ENCODE results near the gene P2RX3. TPM values are rescaled to one million over a fixed set of nuclear protein-coding genes. Genes with fewer than 3 reads are reported as not detected.
"Not testable (repeated sequence)": the region's sequence is repeated elsewhere in the genome, so short reads cannot be mapped to it uniquely, and the experiment has no call there.

The P2RX3 gene
- total and polyA plus RNA-seq, 2 experiments from 2014 or later = not detected

DNA sequence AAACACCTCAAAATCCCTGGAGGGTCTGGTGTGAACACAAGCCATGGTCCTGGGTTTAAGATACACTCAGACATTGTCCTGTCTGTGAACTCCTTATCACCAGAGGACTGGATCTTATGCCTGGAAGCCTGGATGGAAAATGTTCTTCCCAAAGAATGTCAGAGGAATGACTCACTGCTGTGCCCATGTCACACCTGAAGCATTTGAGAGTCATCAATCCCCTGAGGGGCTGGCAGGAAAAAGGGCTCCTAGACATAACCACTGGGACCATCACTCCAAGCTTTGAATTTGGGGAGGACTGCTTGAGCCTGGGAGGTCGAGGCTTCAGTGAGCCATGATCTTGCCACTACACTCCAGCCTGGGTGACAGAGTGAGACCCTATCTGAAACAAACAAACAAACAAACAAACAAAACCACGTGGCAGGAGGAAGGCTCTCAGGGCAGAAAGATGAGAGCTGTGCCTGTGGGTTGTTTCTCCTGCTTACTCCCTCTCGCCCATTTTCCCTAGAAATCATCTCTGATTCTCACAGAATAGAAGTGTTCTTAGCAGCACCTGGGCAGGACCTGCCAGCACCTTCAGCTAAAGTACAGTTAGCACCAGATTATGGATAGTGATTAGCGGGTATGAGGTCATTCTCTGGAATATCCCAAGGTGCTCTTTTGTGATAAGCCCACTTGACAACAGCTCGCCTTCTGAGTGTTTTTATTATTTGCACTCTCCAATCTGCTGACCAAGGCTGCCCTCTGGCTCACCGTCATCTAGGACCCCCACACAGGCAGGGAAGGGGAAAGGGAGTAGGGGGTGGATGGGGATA is 64.2 kb downstream of the P2RX3 start:
- 37% methylated on average over 6 of the region's 6 CpGs for WGBS (ENCODE audit: low lambda C conversion rate, missing lambda C conversion rate)
- Histone ChIP-seq H4K20me1 (ENCODE audit: insufficient read depth, poor library complexity, severe bottlenecking) (no peaks in the 10 kb centered on the region), H3K9me3 (ENCODE audit: low read depth) (no peaks in the 10 kb centered on the region), H2AFZ (no peak overlapping the region), H3K4me1 (ENCODE audit: insufficient read depth) (no peaks in the 10 kb centered on the region), H3K36me3 (replicated peaks; ENCODE audit: insufficient read depth, low read depth) (no peaks in the 10 kb centered on the region), H3K27ac (no peak overlapping the region), H3K79me2 (no peaks in the 10 kb centered on the region), H3K4me2 (no peak overlapping the region), H3K27me3 (peaks cover 10% of the 10 kb centered on the region), H3K9me2 (replicated peaks; ENCODE audit: insufficient read depth) (no peaks in the 10 kb centered on the region), H3K4me3 (no peak overlapping the region)
- TF ChIP-seq EZH2 (IDR thresholded peaks at IDR 0.05; ENCODE audit: borderline replicate concordance) (no peak), EZH2phosphoT487 (IDR thresholded peaks at IDR 0.05; ENCODE audit: low read depth, severe bottlenecking, unreplicated experiment) (no peak)
- TF ChIP-seq, protein P1, sequence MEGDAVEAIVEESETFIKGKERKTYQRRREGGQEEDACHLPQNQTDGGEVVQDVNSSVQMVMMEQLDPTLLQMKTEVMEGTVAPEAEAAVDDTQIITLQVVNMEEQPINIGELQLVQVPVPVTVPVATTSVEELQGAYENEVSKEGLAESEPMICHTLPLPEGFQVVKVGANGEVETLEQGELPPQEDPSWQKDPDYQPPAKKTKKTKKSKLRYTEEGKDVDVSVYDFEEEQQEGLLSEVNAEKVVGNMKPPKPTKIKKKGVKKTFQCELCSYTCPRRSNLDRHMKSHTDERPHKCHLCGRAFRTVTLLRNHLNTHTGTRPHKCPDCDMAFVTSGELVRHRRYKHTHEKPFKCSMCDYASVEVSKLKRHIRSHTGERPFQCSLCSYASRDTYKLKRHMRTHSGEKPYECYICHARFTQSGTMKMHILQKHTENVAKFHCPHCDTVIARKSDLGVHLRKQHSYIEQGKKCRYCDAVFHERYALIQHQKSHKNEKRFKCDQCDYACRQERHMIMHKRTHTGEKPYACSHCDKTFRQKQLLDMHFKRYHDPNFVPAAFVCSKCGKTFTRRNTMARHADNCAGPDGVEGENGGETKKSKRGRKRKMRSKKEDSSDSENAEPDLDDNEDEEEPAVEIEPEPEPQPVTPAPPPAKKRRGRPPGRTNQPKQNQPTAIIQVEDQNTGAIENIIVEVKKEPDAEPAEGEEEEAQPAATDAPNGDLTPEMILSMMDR (IDR thresholded peaks at IDR 0.05; ENCODE audit: poor library complexity) = no peak
- peak; percentile 29 for DNase-seq (ENCODE audit: low spot score)

GRCh38 chr11:57403003-57403801 is 65.0 kb downstream of the P2RX3 start:
- H3K27me3 ChIP-seq; DNase-seq (ENCODE audit: low spot score); H3K9me3 ChIP-seq (ENCODE audit: low read depth); H3K27ac ChIP-seq; H3K4me1 ChIP-seq (ENCODE audit: insufficient read depth); H3K79me2 ChIP-seq; H3K9me2 ChIP-seq (replicated peaks; ENCODE audit: insufficient read depth); H2AFZ ChIP-seq; H3K36me3 ChIP-seq (replicated peaks; ENCODE audit: insufficient read depth, low read depth); H3K4me2 ChIP-seq; H4K20me1 ChIP-seq (ENCODE audit: insufficient read depth, poor library complexity, severe bottlenecking); H3K4me3 ChIP-seq: not testable (repeated sequence)
- 87% methylated on average over 6 of the region's 6 CpGs for WGBS (ENCODE audit: low lambda C conversion rate, missing lambda C conversion rate)

GRCh38 chr11:57403802-57404147 is 65.6 kb downstream of the P2RX3 start:
- WGBS (ENCODE audit: low lambda C conversion rate, missing lambda C conversion rate) = 88% methylated on average over 2 of the region's 2 CpGs
- no peak overlapping the region for H3K27ac ChIP-seq
- H3K9me3 ChIP-seq (ENCODE audit: low read depth) = no peaks in the 10 kb centered on the region
- no peak overlapping the region for H3K4me3 ChIP-seq
- H2AFZ ChIP-seq = no peak overlapping the region
- DNase-seq (ENCODE audit: low spot score) = no peak
- no peaks in the 10 kb centered on the region for H3K9me2 ChIP-seq (replicated peaks; ENCODE audit: insufficient read depth)
- no peaks in the 10 kb centered on the region for H3K36me3 ChIP-seq (replicated peaks; ENCODE audit: insufficient read depth, low read depth)
- no peak for TF ChIP-seq EZH2phosphoT487 (IDR thresholded peaks at IDR 0.05; ENCODE audit: low read depth, severe bottlenecking, unreplicated experiment)
- TF ChIP-seq, protein P1 (IDR thresholded peaks at IDR 0.05; ENCODE audit: poor library complexity) = no peak
- no peak for TF ChIP-seq EZH2 (IDR thresholded peaks at IDR 0.05; ENCODE audit: borderline replicate concordance)
- no peaks in the 10 kb centered on the region for H4K20me1 ChIP-seq (ENCODE audit: insufficient read depth, poor library complexity, severe bottlenecking)
- peaks cover 4% of the 10 kb centered on the region for H3K27me3 ChIP-seq
- H3K79me2 ChIP-seq = no peaks in the 10 kb centered on the region
- H3K4me2 ChIP-seq = no peak overlapping the region
- no peaks in the 10 kb centered on the region for H3K4me1 ChIP-seq (ENCODE audit: insufficient read depth)

DNA sequence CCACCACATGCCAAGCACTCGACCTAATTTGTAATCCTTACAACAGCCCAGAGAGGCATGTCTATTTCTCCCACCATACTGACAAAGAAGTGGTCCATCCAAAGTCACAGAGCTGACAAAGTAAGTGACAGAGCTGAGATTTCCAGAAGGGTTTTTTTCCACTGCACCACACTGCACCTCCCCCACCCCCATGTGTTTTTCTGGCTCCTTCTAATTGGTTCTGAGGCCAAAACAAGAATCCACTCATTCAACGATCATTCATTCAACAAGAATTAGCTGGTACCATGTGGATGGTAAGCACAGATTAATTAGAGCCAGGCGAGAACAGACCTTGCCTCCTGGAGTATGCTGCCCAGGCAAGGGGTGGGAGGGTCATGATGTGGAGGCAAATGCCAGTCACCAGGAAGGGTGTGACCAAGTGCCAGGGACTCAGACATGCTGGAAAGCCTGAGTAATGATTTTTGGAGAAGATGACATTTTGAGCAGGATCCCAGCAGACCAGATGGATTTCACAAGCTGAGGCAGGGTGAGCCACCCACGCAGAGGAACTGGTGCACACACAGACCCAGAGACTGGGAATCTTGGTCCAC is 67.2 kb downstream of the P2RX3 start:
- H3K4me3 ChIP-seq = no peak overlapping the region

More for the DNA sequence above, 67.2 kb downstream of the P2RX3 start:
- Histone ChIP-seq H2AFZ (no peak overlapping the region), H3K9me2 (replicated peaks; ENCODE audit: insufficient read depth) (no peaks in the 10 kb centered on the region), H3K36me3 (replicated peaks; ENCODE audit: insufficient read depth, low read depth) (no peaks in the 10 kb centered on the region), H3K27me3 (no peaks in the 10 kb centered on the region), H3K27ac (no peak overlapping the region), H3K4me1 (ENCODE audit: insufficient read depth) (no peaks in the 10 kb centered on the region), H3K4me2 (no peak overlapping the region), H3K79me2 (no peaks in the 10 kb centered on the region), H3K9me3 (ENCODE audit: low read depth) (no peaks in the 10 kb centered on the region), H4K20me1 (ENCODE audit: insufficient read depth, poor library complexity, severe bottlenecking) (no peaks in the 10 kb centered on the region)
- TF ChIP-seq EZH2 (IDR thresholded peaks at IDR 0.05; ENCODE audit: borderline replicate concordance) = no peak
- TF ChIP-seq, protein P1 (IDR thresholded peaks at IDR 0.05; ENCODE audit: poor library complexity) = no peak
- no peak for TF ChIP-seq EZH2phosphoT487 (IDR thresholded peaks at IDR 0.05; ENCODE audit: low read depth, severe bottlenecking, unreplicated experiment)
- no peak for DNase-seq (ENCODE audit: low spot score)
- WGBS (ENCODE audit: low lambda C conversion rate, missing lambda C conversion rate) = 95% methylated on average over 4 of the region's 4 CpGs
